Cardiac septum (tissue), 1 donor: Measurements from ENCODE around the gene SPNS3. TPM values are rescaled to one million over a fixed set of nuclear protein-coding genes. Genes with fewer than 3 reads are reported as not detected.

Experiments used
- DNase-seq: peaks from one replicate; pipeline ENCODE4 v3.0.0-alpha.2; 2020; ENCODE audit warnings: low spot score
- intact Hi-C: fragments of 100-400 bp; cut with DNase I; formaldehyde crosslinking; loops from one replicate; pipeline ENCODE4 v1.14.0; 2022
- total RNA-seq: library from RNA; stranded (reverse); fragmentation: NEBNext Ultra II Directional; extraction: Animal tissue kit (Norgen Biotek cat#: 25700); gene quantifications from one replicate; pipeline ENCODE4 v1.2.1, GENCODE V29; 2021
- donor health status: DM: no; HTN: no; CAD: no.

SPNS3 gene
- total RNA-seq, 1 donor from 2014 or later = 0.54 TPM

DNA sequence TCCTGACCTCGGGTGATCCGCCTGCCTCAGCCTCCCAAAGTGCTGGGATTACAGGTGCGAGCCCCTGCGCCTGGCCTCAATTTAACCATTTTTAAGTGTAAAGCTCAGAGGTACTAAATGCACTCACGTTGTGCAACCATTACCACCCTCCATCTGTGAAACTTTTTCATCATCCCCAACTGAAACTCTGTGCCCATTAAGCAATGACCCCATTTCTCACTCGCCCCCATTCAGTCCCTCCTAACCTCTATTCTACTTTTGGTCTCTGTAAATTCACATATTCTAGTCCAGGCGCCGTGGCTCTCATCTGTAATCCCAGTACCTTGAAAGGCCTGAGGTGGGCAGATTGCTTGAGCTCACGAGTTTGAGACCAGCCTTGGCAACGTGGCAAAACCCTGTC is 8.3 kb upstream of the SPNS3 start:
- intact Hi-C loops = no loop called here
- DNase-seq = no peak

DNA sequence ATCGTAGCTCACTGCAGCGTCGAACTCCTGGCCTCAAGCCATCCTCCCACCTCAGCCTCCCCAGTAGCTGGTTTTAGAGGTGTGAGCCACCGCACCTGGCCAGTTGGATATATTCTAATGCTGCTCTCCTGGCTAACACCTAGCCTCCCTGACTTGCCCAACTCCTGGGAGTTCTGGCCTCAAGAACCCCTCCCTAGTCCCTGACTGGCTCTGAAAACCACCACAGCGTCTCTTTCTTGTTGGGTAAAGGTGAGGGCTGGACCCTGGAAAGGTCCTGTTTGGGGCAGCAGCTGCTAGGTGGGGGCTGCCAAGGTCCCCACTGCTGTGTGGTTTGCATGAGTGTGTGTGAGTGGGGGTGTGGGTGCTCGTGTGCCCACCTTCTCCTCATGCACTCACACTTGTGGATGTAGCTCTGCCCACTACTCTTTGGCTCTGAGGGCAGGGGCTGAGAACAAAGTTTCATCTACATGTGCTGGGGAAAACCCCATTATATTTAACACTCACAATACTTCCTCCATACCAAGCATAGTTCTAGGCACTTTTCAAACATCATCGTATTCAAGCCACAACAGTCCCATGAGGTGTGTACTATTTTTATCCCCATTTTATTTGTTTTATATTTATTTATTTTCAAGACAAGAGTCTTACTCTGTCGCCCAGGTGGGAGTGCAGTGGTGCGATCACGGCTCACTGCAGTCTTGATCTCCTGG is 7.1 kb upstream of the SPNS3 start:
- intact Hi-C loops = no loop called here
- no peak for DNase-seq

DNA sequence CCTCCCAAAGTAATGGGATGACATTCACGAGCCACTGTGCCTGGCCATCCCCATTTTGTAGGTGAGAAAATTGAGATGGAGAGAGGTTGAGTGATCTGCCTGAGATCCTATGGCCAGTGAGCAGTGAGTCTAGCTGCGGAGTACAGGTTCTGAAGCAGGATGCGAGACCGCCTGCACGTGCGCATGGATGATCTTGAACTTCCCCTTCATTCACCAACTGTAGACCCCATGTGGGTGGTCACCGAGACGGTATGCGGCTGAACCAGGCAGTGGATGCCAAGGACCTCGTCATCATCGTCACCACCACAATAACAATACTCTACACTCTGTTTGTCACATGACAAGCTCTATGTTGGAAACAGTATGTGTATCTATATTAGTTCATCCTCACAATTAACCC is 6.2 kb upstream of the SPNS3 start:
- intact Hi-C loops = no loop called here
- DNase-seq = no peak

DNA sequence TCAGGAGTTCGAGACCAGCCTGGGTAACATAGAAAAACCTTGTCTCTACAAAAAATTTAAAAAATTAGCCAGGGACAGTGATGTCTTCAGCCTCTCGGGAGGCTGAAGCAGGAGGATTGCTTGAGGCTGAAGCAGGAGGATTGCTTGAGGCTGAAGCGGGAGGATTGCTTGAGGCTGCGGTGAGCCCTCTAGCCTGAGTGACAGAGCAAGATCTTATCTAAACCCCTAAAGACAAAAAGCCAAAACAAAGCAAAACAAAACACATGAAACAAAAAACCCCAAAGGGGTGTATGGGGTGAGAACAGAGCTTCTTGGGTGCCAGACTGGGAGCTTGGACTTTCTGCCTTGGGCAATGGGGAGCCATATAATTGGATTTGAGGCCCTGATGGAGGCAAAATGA is 2.6 kb downstream of the SPNS3 start:
- DNase-seq = no peak
- intact Hi-C loops = no loop called here

DNA sequence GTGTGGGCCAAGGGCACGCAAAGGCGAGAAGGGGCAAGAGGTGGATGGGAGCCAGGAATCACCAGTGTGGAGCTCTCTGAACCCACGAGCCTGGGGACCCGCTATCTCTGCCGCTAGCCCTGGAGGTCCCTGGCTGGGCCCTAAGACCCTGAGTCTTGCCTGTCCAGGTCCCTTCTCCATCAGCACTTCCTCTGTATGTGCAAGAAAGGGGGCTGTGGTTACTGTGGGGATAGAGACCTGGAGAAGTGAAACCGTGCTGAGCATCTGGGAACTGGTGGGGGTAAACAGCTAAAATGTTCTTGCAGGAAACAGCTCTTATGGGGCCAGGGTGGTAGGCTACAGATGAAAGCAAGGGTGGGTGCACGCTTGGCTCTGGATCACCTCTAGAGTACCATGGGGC is 3.1 kb downstream of the SPNS3 start:
- intact Hi-C loops = no loop called here

DNA sequence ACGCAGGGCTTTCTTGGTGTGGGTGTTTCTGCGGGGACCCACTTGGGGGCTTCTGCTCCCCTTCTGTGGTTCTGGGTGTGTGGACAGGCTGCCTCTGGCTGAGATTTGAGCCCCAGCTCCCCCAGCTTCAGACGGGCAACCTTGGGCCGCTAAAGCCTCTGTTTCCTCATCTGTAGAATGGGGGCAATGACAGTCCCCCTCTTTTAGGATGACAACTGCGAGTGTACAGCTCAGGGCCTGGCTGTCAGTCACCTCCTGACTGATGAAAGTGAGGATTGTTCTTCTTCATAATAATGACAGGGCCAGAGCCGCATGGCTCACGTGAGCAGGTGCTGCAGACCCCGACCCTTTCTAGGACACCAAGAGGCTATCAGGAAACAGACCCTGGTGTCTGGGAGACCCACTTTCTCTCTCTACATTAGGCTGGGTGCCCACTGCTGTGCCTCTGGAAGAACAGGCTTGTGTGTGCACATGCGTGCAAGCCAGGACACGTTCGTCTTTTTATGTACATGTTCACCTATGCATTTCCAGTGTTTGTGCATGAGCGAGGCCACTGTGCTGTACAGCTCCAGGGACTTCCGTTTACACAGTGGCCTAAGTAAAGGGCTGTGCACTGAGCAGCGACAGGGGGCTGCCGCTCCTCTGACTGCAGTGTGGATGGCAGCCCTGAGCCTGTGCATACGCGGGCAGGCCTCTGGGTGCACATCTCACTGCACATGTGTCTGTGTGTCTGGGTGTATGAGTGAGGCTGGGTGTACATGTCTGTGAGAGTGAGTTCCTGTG is 4.6 kb downstream of the SPNS3 start:
- intact Hi-C loops = no loop called here
- DNase-seq = no peak

More for the DNA sequence above, 3.1 kb downstream of the SPNS3 start:
- DNase-seq = no peak

DNA sequence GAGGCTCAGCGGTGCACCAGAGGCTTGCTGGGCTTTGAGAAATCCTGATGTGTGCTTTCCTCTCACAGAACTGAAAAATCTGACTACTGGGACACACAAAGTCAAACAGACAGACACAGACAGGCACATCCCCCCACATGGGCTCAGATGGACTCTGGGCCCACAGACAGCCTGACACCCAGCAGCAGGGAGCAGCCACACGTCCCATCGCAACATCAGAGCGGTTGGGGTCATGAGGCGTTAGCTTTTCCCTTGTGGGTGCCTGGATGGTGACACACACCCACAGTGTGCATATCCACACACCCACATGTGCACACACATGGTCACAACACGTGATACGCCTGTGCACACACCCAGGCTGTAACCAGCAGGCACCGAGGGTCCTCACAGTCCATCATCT is 6.3 kb downstream of the SPNS3 start:
- intact Hi-C loops = no loop called here

DNA sequence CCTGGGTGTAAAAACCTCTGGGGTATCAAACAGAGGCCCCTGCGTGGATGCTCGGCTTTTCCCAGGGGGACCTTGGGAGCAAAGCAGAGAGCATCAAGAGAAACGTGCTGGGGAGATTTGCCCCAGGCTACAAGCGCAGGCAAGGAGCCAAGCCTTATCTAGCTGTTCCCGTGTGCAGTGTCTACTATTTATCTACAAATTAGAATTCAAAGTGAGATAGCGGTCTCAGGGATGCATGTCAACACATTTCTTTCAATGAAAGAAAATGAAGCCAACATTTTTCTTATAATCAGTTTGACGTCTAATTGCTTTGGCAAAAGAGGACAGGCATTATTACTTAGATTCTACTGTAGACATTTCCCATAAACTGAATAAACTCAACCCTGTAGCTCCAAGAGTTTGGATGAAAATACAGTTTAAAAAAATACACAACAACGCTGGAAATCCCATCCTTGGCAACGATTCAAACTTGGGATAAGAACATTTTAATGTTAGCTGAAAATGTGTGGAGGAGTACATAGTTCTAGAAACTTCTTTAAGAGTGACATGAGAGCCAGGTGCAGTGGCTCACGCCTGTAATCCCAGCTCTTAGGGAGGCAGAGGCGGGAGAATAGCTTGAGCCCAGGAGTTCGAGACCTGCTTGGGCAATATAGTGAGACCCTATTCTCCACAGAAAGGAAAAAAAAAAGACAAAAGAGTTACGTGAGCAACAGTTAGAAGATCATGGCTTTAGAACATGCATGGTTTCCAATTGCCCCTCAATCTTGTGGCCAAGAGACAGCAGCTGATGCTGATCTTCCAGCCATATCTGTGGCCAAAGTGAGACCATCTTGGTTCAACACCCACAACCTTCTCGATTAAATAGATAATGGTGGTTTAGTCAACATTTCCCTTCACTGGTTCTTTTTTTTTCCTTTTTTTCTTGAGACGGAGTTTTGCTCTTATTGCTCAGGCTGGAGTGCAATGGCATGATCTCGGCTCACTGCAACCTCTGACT is 7.2 kb downstream of the SPNS3 start:
- DNase-seq = no peak
- intact Hi-C loops = no loop called here

More for the DNA sequence above, 6.3 kb downstream of the SPNS3 start:
- no peak for DNase-seq

DNA sequence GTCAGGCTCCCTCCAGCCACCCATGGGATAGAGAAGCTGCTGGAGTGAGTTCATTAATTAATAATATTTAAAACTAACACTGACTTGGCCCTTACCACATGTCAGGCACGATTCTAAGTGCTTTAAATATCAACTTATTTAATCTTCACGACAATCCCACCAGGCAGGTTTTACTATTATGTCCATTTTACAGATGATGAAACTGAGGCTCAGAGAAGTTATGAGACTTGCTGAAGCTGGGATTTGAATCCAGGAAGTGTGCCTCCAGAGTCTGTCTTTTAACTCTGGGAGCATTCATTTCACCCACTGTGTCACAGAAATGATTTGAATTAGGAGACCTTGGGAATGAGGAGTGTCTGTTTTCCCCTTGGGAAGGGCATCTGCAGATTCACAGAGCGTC is 8.8 kb downstream of the SPNS3 start:
- intact Hi-C loops = no loop called here
- no peak for DNase-seq

DNA sequence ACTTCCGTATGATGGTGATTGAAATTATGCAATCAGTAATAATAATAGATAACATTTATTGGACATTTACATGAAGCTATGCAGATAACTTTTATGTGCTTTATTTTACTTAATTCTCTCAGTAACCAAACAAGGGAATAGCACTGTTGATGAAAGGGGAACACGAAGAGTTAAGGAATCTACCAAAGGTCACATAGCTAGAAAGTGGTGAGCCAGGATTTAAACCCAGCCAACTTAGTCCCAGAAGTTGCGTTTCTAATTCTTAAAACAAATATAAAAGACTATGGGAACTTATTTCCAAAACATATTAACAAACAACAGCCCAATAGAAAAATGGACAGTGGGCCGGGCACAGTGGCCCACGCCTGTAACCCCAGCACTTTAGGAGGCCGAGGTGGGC is 9.7 kb downstream of the SPNS3 start:
- intact Hi-C loops = no loop called here
- DNase-seq = no peak

DNA sequence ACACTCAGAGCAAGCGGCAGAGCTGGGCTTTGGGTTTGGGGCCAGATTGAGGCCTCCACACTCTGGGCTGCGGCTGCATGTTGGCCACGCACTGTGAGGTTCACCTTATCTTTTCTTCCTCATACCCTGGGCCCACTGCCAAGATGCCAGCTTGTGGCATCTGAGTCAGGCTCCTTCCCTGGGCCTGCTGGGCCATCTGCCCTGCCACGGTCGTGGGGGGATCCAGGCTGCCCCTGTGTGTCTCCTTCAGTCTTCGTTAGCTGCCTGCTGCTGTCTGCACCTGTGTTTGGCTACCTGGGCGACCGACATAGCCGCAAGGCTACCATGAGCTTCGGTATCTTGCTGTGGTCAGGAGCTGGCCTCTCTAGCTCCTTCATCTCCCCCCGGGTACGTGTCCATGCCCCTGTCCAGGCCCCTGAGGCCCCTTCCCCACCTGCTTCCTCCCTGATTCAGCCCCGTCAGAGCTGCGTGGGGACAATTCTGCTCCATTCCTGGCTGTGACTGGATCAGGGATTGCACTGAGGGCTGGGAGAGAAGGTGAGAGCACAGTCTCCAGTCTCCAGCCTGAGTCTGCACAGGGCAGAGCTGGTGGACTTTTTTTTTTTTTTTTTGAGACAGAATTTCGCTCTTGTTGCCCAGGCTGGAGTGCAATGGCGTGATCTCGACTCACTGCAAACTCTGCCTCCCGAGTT is 11.2 kb downstream of the SPNS3 start:
- DNase-seq = peak; percentile 87
- intact Hi-C loops = no loop called here

DNA sequence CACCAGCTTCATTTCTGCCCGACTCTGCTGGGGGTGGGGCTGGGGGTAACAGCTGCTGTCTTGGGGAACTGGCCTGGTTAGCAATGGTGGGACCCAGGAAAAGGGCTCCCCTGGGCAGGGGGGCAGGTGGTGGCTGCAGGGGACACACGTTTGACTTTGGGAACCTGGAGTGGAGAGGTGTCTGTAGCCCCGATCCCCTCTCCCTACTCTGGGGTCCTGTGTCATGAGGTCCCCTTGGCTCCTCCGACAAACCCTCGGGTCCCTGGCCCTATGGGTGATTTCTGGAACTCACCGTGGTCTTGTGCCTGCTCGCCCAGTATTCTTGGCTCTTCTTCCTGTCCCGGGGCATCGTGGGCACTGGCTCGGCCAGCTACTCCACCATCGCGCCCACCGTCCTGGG is 12.0 kb downstream of the SPNS3 start:
- DNase-seq = no peak
- intact Hi-C loops = no loop called here

DNA sequence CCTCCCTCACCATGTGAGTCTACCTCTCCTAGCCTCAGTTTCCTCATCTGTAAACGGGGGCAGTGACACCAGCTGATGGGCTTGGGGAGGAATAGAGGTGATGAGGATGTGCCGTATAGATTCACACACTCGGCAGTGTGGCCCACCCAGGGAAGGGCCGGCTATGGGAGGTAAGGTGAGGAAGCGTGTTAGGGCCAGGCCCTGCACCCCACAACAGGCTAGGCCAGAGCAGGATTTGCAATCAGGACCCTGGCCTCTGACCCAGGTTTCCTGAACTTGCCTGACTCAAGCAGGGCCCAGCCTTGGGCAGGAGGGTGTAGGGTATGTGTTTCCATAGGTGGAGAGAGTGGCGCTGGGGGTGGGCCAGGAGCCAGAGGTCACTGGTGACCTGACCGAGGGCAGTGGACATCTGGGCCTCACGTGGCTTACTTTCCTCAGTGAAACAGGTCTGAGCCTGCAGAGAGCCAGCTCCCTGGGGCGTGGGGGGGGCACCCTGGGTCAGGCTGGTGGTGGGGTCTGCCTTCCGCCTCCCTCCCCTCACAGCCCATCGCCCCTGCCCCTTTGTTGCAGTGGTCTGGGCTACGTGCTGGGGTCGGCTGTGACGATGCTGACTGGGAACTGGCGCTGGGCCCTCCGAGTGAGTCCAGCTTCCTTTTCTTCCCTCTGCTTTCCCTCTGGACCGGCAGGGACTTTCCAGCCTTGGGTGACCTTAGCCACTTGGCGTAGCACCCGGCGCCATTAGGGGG is 12.8 kb downstream of the SPNS3 start:
- intact Hi-C loops = no loop called here
- no peak for DNase-seq

DNA sequence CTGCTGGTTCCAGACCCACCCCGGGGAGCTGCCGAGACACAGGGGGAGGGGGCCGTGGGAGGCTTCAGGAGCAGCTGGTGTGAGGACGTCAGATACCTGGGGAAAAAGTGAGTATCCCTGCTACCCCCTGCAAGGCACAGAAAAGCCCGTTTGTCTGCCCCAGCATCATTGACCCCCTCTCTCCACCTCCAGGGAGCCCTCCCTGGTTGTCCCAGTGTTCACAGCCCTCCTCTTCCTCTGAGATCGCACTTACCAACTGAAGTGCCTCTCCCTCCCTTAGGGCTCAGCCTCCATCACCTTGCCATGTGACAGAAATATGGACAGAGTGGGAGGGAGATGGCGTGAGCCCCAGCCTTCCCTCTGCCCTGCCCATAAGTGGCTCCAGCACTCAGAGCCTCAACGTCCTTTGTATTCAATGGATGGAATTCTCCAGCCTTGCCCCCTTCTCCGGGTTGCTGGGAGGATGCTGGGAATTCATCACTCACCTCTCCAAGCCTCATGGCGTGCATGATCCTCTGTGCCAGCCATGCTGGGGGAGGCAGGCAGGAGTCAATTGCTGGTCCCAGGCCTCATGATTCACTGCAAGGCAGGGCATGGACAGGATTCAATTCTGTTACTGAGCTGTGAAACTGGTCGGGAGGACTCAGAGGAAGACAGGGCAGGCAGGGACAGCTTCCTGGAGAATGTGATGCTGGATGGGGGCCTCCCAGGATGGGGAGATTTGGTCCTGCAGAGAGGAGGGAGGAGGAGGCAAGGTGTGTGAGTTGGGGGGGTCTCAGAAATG is 14.6 kb downstream of the SPNS3 start:
- intact Hi-C loops = no loop called here
- DNase-seq = no peak

DNA sequence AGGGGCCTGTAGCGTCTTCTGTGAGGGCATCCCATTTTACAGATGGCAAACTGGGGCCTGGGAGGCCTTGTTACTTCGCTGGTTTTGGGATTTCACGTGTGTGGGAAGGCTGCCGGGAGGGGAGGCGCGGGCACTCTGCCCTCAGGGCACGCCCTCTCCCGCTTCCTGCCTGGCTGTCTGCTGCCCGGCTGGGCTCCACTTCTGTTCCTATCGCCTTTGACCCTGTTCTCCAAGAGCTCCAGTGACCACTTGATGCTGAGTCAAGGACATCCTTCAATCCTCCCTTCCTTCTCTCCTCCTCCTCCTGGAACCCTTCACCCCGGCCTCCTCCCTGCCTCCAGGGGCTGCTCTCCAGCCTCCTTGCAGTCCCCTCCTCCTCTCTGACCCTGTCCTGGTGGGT is 16.0 kb downstream of the SPNS3 start:
- intact Hi-C loops = no loop called here
- DNase-seq = no peak

DNA sequence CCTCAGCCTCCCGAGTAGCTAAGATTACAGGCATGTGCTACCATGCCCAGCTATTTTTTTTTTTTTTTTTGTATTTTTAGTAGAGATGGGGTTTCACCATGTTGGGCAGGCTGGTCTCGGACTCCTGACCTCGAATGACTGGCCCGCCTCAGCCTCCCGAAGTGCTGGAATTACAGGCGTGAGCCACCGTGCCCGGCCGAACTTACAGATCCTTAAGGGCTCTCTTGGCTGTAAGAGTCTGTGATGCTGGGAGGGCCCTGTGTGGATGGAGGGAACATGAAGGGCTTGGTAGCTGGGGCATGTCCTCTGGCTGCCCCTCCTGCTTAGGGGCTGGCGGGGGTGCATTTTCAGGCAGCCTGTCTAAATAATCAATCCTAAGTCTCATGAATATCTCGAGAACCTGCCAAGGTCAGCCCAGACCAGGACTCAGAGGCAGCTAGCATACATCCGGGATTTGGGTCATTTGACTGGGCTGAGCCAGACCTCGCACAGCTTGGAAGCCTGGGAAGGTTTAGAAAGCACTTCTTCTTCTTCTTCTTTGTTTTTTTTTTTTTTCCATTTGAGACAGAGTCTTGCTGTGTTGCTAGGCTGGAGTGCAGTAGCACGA is 17.1 kb downstream of the SPNS3 start:
- intact Hi-C loops = no loop called here
- no peak for DNase-seq

DNA sequence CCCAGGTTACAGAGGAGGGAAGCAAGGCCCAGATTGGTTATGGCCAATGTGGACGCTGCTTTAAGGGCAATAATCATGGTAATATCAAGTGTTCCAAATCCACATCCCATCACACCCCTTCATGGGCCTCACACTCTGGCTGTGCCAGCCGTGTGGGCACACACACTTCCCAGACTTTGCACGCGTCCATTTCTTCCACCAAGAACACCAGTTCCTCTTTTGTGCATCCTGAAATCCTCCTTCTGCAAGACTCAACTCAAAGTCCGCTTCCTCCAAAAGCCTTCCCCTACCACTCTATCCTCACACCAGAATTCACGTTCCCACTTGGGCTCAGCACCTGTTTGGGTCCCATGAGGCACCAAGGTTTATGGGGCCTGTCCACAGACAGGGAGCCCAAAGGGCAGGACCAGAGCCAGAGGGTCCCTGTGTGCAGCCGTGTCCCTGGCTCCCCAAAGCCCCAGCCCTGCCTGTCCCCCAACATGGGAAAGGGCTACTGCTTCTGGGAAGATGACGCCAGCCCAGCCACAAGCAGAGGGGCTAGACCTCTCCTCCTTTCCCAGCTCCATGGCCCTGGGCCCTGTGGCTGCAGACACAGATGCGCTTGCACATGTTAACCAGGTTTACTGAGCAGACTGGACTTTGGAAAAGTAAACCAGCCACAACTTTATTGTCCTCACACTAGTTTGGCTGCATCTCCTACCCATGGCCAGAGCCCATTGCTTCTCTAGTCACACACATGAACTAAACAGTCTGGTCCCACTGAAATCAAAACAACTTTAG is 20.3 kb downstream of the SPNS3 start:
- intact Hi-C loops = no loop called here
- DNase-seq = no peak
